SH-SY5Y (cell line): Measurements from ENCODE around the gene RUSC1.
A peak's percentile ranks its signal among the peaks of the same experiment; 100 is the strongest.

Experiments used
- GATA2 ChIP-seq: IDR thresholded peaks from 2 replicates; pipeline ENCODE4 v1.6.1; 2011; ENCODE audit warnings: mild to moderate bottlenecking, low read depth, low read length
- GATA3 ChIP-seq: IDR thresholded peaks from 2 replicates; pipeline ENCODE4 v1.6.1; 2011; ENCODE audit warnings: low read depth, mild to moderate bottlenecking, low read length, moderate library complexity

- TF ChIP-seq GATA2 (0 out of 2 replicates have a peak, but pooled peaks have one; percentile 8), GATA3 (no peak)
Measured at GRCh38 chr1:155324717-155325602, 4.3 kb downstream of the RUSC1 start.
